NCI-H187 treated with DMSO at 0.1 percent for 48 hours (cell line): Measurements from ENCODE around the gene TTC31.
"Not testable (repeated sequence)": the region's sequence is repeated elsewhere in the genome, so short reads cannot be mapped to it uniquely, and the experiment has no call there.

Experiments used
- DNase-seq: peaks from one replicate; lab custom pipeline; 2025; lab: John Stamatoyannopoulos, UW

TTC31 gene

DNA sequence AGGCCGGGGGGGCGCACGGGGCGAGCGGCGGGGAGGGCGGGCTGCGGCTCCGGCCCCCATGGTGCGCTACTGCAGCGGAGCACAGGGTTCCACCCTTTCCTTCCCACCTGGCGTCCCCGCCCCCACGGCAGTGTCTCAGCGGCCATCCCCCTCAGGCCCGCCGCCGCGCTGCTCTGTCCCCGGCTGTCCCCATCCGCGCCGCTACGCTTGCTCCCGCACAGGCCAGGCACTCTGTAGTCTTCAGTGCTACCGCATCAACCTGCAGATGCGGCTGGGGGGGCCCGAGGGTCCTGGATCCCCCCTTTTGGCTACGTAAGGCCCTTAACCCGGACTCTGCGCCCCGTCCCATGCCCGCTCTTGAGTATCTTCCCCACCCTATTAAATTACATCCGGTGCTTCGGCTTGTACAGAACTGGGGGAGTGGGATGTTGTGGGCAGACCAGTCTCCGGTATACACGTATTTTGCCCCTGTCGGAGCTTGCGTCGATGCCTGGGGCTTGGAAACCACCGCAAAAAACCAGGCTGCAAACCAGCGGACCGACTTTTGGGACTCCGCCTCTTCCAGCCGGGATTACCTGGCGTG is 25.2 kb upstream of the TTC31 start:
- DNase-seq = no peak

DNA sequence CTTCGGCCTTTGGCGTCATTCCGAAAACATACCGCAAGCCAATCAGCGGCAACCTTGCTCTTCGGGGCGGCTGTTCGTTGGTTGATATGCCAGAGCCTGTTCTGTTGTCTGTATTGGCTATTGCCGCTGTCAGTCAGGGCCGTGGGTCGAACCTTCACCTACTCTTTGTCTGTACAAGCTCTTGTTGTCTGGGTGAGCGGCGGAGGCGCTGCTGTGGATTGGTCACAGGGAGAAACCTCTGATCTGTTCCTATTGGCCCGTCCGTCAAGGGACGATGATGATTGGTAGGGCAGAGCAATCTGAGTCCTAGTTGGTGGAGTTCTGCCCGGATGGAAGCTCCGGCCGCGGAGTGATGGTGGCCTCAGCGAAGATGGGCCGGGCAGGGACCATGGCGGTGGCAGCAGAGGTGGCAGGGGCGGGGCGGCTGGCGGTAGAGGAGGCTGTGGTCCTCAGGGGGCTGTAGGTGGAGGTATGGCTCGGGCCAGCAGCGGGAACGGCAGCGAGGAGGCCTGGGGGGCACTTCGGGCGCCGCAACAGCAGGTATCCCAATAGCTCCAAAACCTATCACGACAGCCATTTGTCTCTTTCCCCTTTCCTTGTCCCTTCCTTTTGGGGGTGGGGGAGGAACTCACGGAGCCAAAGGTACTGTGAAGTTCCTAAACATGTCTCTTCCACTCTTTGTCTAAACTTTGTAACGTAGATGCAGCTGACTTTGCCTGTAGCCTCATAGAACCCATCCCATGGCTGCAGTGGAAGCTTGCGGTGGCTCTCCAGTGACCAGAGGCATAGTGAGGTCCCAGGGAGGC is 24.5 kb upstream of the TTC31 start, which contains the start of gene WBP1:
Gene WBP1 (plus strand): TSS at position 307 of the 806 bp plus-strand sequence. CDS start 165 bp downstream, at position 472.
- DNase-seq = peak; percentile 93

DNA sequence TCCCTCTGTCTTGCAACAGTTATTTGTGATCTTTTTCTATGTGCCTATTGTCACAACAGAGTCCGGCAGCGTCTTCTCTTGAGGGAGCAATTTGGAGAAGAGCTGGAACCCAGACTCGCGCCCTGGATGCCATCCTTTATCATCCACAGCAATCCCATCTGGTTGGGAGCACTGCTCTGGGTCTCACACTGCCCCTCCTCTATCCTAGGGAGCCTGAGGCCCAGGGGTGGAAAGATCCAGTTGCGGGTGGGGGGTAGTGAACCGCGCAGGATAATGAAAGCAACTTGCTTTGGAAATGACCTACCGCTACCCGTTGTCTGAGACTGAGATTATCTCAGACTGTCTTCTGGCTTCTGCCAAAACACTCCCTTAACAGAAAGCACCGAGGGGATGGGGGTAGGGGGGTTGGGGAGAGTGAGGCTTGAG is 23.9 kb upstream of the TTC31 start:
- no peak for DNase-seq

DNA sequence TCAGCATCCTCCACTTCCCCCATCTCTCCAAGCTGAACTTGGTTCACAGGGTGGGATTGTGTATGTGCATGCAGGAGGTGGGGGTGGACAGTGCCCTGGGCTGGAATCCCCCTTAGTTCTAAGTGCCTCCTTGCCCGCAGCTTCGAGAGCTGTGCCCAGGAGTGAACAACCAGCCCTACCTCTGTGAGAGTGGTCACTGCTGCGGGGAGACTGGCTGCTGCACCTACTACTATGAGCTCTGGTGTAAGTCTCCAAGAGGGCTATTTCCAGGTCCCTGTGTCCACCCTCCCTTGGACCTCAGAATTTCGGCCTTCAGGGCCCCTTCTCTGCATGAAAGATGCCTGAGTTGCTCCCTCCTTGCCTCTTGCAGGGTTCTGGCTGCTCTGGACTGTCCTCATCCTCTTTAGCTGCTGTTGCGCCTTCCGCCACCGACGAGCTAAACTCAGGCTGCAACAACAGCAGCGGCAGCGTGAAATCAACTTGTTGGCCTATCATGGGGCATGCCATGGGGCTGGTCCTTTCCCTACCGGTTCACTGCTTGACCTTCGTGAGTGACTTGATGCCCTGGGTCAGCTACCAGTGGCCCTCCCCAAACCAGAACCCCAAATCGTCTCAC is 23.3 kb upstream of the TTC31 start:
- DNase-seq = not testable (repeated sequence)

DNA sequence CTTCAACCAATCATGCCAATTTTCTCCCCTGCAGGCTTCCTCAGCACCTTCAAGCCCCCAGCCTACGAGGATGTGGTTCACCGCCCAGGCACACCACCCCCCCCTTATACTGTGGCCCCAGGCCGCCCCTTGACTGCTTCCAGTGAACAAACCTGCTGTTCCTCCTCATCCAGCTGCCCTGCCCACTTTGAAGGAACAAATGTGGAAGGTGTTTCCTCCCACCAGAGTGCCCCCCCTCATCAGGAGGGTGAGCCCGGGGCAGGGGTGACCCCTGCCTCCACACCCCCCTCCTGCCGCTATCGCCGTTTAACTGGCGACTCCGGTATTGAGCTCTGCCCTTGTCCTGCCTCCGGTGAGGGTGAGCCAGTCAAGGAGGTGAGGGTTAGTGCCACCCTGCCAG is 22.7 kb upstream of the TTC31 start:
- DNase-seq = not testable (repeated sequence)

DNA sequence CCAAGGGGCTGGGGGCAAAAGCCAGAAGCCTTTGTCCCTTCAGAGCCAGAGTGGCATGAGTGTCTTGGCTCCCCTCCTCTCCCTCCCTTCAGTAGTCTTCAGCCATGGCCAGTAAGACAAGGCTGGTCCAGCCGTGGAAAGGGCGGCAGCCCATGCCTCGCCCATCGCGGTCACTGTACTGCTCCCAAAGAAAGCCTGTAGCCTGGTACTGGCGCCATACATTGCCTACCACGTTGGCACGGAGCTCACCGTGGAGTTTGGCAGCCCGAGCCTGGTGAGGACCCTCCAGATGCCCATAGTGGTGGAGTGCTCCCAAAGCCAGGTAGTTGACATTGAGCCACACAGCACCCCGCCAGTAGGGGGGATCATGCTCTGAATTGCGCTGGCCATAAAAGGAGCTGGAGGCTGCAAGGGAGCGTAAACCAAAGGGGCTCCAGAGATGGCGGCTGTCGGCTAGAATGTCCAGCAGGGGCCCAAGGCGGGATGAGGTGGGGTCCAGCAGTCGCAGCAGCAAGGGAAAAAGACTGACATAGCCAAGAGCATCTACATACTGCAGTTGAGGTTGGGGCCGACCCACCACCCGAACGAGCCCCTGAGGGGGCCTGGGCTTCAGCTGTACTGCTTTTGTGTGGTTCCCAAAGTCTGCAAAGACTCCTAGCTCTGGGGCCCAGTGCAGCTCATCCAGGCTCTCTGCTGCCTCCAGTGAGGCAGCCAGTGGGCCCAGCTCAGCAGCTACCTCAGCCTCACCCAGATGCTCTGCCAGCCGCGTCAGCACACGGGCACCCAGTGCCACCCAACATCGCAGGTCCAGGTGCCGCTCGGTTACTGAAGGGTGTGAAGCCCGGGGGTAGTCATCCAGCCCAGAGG is 21.5 kb upstream of the TTC31 start:
- DNase-seq = no peak

DNA sequence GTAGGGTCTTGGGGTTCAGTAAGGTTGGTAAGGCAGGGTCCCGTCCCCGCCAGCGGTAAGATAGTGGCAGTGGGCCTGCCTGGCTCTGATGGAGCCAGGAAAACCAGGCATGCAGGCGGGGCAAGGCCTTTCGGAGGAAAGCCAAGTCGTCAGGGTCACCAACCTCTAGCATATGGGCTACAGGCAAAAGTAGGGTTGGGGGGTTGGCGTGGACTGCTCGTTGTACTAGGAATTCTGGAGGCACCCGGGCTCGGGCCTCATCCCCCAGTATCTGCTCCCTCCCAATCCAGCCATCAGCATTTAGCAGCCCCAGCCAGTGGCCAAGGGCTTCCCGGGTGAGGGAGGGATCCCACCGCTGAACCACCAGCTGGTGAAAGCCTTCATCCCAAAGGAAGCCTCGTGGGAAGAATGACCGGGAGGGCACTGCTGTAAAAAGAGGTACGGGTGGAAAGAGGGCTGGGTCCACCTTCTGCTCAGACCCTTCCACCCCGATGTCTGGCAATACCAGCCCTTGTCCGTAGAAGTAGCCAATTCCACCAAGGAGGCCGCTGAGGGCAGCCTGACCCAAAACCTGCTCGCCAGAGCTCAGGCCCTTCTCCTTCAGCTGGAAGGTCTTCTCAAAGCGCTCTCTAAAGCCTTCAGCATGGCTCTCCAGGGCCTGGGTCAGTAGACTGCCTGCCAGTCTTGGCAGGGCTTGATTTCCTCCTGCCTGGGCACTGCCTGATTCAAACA is 20.7 kb upstream of the TTC31 start:
- DNase-seq = no peak

DNA sequence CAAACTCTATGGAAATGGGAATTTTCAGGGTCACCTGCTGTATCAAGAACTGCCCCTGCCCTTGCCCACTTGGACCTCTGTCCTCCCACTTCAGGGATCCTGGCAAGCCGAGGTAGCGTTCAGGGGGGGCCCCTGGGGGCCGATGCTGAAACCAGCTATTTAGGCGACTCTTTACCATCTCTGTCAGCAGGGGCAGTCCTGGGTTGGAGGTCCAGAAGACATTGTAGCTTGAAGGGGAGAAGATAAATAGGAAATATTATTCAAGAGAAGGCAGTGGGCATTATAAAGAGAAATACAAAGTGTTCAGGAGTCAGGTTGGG is 20.1 kb upstream of the TTC31 start:
- DNase-seq = no peak

DNA sequence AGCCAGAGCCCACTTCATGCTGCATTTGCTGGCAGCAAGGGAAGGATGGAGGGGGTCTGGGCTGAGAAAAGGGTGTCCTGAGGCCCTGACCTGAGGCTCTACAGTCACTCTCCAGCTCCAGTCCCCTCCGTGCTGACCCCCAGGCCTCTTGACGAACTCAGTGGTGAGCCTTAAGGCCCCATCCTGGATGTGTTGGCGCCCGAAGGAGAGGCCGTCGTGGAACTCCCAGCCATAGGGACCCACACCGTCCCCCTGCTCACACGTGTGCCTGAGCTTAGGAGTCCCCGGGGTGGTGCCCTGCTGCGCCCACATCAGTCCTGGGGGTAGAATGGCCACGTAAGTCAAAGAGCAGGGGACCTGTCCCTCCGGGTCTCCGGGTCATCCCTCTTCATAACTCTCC is 18.5 kb upstream of the TTC31 start:
- DNase-seq = no peak

DNA sequence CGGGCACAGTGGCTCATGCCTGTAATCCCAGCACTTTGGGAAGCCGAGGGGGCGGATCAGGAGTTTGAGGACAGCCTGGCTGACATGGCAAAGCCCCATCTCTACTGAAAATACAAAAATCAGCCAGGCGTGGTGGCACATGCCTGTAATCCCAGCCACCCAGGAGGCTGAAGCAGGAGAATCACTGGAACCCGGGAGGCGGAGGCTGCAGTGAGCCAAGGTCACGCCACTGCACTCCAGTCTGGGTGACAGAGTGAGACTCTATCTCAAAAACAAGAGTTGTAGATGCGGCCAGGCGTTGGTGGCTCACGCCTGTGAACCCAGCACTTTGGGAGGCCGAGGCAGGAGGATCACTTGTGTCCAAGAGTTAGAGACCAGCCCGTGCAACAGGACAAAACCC is 12.1 kb upstream of the TTC31 start:
- not testable (repeated sequence) for DNase-seq

DNA sequence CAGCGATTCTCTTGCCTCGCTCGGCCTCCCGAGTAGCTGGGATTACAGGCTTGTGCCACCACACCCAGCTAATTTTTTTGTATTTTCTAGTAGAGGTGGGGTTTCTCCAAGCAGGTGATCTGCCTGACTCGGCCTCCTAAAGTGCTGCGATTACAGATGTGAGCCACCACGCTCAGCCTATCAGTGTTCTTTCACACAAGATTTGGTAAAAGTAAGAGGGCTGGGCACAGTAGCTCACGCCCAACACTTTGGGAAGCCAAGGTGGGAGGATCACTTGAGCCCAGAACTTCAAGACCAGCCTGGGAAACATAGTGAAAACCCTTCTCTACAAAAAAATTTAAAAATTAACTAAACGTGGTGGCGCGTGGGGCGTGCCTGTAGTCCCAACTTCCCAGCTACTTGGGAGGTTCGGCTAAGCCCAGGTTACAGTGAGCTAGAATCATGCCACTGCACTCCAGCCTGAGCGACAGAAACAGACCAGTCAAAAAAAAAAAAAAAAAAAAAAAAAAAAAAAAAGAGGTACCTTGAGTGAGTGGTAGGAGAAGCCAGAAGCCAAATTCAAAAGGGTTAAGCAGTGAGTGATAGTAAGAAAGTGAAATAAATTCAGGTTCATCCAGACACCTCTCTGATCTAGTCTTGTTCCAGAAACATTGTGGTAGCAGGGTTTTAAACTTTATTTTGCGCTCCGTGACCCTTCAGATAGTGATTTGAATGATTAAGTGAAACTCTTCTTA is 11.4 kb upstream of the TTC31 start:
- no peak for DNase-seq

DNA sequence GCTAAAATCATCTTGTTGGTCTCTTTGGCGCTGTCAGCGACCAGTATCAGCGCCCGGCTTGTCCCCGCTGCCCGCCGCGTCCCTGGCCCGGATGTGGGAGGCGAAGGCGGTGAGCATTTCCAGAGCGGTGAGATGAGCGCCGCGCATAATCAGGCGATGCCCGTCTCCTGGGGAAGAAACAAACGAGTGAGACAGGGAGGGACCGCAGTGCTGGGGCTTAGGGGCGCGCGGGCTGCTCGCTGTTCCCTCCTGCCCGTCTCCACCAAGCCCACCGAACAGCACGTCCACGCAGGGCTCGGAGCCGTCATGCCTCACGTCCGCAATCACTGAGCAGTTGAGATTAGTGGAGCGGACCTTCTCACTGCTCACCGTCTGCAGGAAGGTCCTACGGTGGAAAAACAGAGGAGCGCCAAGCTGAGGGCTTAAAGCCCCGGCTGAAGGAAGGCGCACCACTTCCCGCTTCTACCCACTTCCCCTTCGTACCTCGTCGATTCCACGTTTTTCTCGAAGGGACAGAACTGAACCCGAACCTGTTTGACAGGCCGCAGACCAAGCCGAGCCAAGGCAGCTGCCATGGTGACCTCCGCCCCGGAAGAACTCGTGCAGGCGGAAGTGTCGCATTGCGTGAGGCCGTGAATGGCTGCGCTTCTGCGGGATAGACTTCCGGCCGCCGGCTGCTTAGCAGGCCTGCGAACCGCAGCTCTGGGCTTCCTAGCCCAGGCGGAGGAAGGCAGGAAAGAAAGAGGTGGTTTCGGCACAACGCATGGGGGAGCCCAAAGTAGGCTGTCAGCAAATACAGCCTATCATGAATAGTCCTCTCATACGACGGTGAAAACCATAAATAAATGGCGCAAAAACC is 10.6 kb upstream of the TTC31 start, which contains the start of gene MRPL53:
Gene MRPL53 (minus strand): TSS at position 595 of the 859 bp plus-strand sequence. CDS start 20 bp downstream, at position 575.
- no peak for DNase-seq

DNA sequence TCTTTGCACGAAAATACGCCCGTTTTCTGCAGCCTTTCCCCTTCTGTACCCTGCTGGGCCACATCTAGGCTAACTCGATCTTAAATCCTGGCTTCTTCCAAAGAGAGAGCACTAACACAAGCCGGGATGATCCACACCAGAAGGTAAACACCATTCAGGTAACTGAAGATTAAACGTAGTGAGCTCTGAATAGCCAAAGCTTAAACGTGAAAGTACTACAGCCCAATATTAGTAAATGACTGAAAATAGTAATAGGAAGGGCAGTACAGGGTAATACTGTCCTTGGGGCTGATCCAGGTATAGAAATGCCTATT is 10.0 kb upstream of the TTC31 start:
- DNase-seq = no peak

DNA sequence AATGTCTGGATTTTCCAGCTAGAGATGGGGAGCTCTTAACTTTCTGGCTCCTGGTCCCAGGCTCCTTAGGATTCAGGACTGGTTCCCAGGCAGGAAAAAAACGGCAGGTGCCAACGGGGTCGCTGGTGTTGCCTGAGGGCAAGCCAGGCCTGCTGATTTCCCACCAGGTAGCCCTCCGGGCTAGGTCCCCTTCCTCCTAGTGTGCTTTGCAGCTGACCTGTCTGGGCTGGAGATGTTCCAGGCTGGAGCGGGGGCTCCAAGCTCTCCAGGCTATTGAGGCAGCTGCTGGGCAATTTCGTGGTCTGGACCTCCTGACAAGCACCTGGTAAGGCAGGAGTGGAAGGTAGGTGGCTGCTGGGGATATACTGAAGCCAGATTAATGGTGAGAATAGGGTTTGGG is 8.4 kb upstream of the TTC31 start:
- no peak for DNase-seq

DNA sequence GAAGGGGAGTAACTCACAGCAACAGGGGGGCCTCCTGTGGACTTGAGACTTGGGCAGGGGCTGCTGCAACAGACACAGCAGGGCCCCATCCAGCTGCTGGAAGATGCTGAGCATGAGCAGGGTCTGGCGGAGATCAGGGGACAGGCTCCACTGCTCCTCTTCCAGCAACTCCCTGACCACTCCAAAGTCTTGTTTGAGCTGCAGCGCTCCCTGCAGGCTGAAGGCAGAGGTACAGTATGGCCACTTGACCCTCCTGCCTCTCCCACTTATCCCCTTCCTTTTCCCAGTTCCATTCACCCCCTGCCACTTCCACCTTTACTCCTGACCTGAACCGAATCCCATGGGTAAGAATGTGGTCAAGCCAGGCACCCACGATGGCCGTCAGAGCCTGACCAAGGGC is 8.0 kb upstream of the TTC31 start:
- DNase-seq = no peak

DNA sequence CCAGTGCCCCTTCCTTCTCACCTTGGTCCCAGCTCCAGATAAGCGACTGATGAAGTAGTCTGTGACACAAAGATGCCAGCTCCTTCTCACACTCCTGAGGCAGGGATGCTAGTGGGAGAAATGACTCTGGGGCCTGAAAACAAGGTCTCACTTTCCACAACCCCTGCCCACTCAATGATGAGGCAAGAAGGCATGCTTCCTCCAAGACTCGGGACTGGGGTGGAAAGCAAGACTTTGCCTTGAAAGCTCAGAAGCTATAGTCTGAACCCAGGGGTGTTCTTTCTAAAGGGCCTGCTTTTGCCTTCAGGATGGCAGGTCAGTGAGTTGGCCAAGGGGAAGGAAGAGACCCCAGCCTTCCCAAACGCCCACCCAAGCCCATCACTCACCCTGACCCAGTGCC is 1.4 kb upstream of the TTC31 start:
- DNase-seq = no peak

DNA sequence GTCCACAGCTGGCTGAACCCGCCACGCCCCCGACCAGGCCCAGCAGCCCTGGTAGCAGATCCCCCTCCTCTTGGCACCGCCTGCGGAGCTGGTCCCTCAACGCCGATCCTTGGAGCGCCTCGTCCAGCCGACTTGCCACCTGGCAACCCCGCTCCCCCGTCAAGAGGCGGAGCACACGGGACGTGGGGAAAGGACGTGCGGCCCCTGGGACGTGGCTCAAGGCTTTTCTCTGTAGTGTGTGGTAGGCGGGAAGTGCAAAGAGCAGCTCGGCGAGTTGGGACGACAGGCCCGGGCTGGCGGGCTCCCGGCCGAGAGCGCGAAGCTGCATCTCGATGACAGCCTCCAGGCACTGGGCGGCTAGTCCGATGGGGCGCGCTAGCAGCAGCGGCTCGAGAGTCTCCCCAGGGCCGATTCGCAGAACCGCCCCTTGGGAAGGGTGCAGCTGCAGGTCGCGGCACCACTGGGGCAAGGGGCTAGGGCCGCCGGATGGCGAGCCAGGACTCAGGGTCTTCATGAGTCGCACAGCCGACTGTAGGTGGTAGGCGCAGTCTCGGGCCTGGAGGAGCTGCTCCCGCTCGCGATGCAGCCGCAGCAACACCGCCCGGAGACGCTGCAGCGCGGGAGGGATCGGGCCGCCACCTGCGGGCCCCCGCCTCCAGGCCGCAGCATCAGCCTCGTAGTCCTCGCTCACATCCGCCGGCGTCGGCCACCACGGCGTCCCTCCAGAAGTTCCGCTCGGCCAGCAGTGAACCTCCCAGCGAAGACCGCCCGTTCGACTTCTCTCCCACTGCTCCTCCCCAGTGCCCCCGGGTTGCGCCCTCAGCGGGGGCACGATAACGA is 700 bp upstream of the TTC31 start:
- DNase-seq = no peak

DNA sequence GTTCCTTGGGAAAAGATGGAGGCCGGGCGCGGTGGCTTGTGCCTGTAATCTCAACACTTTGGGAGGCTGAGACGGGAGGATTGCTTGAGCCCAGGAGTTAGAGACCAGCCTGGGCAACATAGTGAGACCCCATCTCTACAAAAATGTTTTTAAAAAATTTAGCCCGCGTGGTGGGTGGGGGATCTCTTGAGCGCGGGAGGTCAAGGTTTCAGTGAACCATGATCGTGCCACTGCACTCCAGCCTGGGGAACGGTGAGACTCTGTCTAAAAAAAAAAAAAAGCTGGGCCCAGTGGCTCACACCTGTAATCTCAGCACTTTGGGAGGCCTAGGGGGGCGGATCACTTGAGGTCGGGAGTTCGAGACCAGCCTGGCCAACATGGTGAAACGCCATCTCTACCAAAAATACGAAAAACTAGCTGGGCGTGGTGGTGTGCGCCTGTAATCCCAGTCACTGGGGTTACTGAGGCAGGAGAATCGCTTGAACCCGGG is 839 bp downstream of the TTC31 start:
- DNase-seq = not testable (repeated sequence)

DNA sequence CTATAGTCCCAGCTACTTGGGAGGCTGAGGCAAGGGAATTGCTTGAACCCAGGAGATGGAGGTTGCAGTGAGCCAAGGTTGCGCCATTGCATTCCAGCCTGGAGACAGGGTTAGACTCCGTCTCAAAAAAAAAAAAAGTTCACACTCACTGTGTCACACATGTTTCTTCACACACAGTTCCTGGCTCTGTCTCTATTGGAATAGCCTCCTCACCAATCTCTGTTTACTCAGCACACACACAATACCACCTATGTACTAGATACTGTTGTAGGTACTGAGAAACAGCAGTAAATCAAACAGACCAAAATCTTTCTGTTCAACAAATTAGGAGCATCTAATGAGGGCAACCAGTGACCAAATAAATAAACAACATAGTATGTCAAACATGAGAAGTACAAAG is 3.3 kb downstream of the TTC31 start:
- no peak for DNase-seq
